D341Med (cell line): Measurements from ENCODE around the gene TCF4.

Experiments used
- DNase-seq: peaks from one replicate; pipeline ENCODE4 v3.0.0; 2012; ENCODE audit warnings: low spot score

The TCF4 gene

GRCh38 chr18:55588111-55588869 lies at the start of gene TCF4:
Gene TCF4, minus strand, starts transcription at chr18:55588192. Its CDS starts 1,076 bp downstream, at chr18:55587116.
- no peak for DNase-seq

- no peak for DNase-seq
Observed at GRCh38 chr18:55637204-55637603, 49.2 kb upstream of the TCF4 start.

GRCh38 chr18:55635439-55635838 lies 47.4 kb upstream of the TCF4 start:
- DNase-seq, result no peak

GRCh38 chr18:55634545-55634944 lies 46.6 kb upstream of the TCF4 start:
- no peak for DNase-seq

- no peak for DNase-seq
Observed at GRCh38 chr18:55633032-55633431, 45.0 kb upstream of the TCF4 start.

- DNase-seq, result no peak
Observed at GRCh38 chr18:55629133-55629532, 41.1 kb upstream of the TCF4 start.

- DNase-seq, result no peak
Observed at GRCh38 chr18:55627007-55627406, 39.0 kb upstream of the TCF4 start.

GRCh38 chr18:55625901-55626300 lies 37.9 kb upstream of the TCF4 start:
- DNase-seq, result no peak

GRCh38 chr18:55623626-55624025 lies 35.6 kb upstream of the TCF4 start:
- DNase-seq, result no peak

- DNase-seq, result no peak
Observed at GRCh38 chr18:55610506-55610905, 22.5 kb upstream of the TCF4 start.

GRCh38 chr18:55609160-55609825 lies 21.3 kb upstream of the TCF4 start:
- no peak for DNase-seq

GRCh38 chr18:55608497-55608896 lies 20.5 kb upstream of the TCF4 start:
- no peak for DNase-seq

- DNase-seq, result no peak
Observed at GRCh38 chr18:55607773-55608172, 19.8 kb upstream of the TCF4 start.

- DNase-seq, result no peak
Observed at GRCh38 chr18:55605733-55606338, 17.8 kb upstream of the TCF4 start.

GRCh38 chr18:55603775-55604174 lies 15.8 kb upstream of the TCF4 start:
- DNase-seq, result no peak

GRCh38 chr18:55593888-55594287 lies 5.9 kb upstream of the TCF4 start:
- DNase-seq, result no peak

- no peak for DNase-seq
Observed at GRCh38 chr18:55592572-55592971, 4.6 kb upstream of the TCF4 start.

- no peak for DNase-seq
Observed at GRCh38 chr18:55592106-55592505, 4.1 kb upstream of the TCF4 start.

GRCh38 chr18:55589625-55590291 lies 1.8 kb upstream of the TCF4 start:
- DNase-seq, result peak; percentile 98

- no peak for DNase-seq
Observed at GRCh38 chr18:55588870-55589595, 1.0 kb upstream of the TCF4 start.

GRCh38 chr18:55587418-55588110 lies 428 bp downstream of the TCF4 start:
- DNase-seq, result peak; percentile 88
